ENCODE measurements around the gene LRP1.

Gene LRP1

DNA sequence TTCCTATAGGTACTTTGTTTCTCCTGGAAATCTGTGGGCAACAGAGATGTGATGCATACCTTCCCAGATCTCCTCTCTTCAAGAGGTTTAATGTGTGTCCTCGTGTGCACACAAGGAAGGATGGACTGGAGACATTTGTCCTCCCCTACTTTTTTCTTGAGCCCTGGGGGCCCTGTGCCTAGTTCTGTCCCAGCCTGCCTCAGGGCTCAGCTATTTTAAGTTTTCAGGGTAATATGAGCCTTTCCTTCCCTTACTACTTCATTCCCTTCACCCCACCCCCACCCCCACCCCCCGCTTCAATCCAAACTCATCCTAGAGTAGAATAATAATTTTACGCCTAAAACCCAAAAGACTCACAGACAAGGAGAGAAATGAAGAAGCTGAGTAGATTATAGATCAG lies 122.3 kb downstream of the LRP1 start:
- DNase-seq (ENCODE audit: low read depth in 2 of 2): no peak

DNA sequence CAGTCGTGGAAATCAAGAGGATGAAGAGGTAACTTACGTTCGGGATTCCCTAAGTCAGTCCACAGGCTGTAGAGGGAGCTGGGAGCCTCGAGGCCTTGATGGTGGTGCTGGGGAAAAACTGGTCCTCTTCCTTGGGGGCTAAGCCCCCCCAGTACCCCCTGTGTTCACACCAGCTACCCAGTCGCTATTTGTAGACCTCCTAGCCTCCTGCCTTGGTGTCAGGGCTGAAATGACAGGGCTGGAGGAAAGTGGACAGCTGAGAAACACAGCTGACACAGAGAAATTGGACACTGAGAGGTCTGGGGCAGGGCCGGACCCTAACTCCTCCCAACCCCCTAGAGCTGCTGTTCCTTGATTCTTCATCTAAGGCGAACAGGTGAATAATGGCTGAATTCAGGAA lies 122.7 kb downstream of the LRP1 start, which contains the start of gene STAC3:
Gene STAC3, minus strand, starts transcription at position 232 of the 400 bp plus-strand sequence. CDS start 1,551 bp downstream, outside the sequence.
- DNase-seq (ENCODE audit: low read depth in 2 of 2): no peak

DNA sequence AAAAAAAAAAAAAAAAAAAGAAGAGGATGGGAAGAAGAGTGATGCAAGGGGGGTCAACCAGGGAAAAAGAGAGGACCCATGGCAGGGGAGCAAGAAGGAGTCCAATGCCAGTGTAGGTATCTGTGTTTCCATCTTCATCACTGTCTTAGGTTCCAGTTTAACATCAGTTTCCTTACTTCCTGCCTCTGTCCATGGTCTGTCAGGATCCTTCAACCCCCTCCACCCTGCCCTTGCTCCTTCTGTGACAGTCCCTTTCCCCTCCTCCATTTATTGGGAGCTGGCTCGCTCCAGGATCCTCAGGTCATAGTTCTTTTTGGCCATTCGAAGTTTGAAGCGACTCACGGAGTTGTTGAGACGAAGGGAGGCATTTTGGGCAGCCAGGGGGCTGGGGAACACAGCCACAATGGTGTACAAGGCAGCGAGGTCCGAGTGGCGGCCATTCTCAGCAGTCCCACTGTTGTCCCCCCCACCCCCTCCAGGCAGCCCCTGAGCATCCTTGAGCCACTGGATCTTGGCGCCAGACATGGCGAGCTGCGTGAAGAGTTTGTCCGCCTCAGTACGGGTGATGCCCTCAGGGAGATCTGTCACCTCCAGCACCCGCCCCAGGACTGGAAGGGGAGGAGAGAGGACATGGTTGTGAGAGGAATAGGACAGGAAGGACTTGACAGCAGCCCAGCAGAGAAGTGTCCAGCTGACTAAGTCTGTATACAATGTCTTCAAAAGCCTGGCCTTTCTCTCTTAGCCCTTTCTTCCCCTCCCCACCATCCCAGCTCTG lies 126.4 kb downstream of the LRP1 start:
- DNase-seq (ENCODE audit: low read depth in 2 of 2): no peak

DNA sequence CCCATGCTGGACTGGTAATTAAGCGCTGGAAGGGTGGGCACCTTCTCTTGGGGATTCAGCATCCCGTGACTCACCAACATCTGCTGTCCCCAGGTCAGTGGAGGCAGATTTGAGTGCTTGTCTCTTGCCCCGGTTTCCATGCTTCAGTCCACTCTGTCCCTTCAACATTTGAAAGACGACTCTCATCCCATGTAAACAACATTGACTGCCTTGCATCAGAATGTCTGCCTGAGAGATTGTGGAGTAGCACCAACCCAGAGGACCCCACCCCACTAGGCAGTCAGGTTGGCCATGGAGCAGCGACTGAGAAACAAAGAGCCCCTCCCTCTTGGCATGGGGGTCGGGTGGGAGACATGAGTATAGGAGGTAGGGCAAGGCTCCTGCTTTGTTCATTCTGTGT lies 127.6 kb downstream of the LRP1 start:
- DNase-seq (ENCODE audit: low read depth in 2 of 2): no peak

DNA sequence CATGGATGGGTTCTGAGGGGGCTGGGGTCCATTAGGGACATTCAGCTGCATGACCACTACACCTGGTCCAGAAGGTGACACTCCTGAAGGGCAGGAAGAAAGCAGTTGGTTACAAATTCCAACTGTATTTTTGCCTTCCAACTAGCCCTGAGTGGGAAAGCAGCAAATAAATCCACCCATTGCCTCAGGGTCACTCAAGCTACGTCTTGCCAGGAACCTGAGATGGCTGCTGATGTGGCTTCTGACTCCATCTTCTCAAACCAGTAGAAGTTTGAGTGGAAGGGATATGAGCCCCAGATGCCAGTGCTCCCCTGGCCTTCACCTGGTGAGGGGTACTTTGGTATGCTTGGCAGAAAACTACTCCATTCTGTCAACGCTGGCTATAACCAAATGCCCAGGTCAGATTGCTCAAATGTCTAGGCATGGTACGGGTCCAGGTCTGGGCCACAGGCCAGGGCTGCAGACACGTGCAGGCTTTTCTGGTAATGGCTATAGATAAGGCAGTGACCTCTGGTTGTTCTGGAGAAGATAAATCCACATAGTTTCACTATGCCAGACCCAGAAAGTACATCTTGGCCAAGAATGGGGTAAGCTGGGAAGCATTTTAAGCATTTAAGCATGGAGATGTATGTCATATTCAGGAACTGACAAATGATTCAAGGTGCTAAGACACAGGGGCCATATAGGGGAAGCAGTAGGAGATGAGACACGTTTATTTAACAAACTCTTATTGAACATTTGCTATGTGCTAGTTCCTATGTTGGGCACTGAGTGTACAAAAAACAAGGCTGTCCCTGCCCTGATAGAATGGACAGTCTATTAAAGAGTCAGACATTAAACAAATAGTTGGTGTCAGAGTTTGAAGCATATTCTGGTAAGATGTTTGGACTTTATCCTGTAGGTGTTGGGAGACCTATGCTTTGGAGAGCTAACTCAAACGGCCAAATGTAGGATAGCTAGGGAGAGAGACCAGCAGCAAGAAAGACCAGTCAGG lies 131.0 kb downstream of the LRP1 start:
- DNase-seq (ENCODE audit: low read depth in 2 of 2): no peak

DNA sequence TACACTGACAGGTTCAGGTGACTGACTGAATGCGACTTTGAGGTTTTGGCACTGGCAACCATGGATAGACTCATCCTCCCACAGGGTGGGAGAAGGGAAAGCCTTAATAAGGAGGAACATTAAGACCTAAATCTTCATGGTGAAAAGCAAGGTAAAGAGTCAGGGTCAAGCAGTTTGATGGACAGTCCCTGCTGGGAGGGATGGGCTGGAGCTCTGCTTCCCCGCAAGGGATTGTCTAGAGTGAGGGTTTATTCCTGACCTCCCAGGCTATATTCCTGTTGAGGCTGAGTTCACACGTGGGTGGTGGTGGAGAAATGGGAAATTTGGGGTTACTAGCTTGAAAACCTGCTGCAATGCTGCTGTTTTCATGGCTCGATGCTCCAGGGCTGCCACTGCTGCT lies 132.1 kb downstream of the LRP1 start:
- DNase-seq (ENCODE audit: low read depth in 2 of 2): no peak

DNA sequence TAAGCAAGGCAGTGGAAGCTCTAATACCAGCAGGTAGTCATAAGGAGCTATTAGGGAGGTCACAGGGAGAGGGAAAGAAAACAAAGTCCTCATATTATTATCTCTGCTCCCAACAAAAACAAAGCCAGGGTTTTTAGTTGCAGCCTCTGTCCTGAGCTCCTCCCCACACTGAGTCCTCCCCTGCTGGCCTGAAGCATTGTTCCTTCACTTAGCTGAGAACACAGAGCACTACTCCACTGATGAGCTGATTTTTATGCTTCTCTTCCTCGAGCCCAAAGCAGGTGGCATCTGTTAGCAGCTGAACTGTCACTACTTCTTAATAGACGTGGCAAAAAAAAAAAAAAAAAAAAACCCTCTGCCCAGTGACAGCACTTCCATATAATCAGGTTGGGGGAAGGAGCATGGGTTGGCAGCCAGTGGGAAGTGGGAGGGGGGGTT lies 133.2 kb downstream of the LRP1 start:
- DNase-seq (ENCODE audit: low read depth in 2 of 2): no peak

DNA sequence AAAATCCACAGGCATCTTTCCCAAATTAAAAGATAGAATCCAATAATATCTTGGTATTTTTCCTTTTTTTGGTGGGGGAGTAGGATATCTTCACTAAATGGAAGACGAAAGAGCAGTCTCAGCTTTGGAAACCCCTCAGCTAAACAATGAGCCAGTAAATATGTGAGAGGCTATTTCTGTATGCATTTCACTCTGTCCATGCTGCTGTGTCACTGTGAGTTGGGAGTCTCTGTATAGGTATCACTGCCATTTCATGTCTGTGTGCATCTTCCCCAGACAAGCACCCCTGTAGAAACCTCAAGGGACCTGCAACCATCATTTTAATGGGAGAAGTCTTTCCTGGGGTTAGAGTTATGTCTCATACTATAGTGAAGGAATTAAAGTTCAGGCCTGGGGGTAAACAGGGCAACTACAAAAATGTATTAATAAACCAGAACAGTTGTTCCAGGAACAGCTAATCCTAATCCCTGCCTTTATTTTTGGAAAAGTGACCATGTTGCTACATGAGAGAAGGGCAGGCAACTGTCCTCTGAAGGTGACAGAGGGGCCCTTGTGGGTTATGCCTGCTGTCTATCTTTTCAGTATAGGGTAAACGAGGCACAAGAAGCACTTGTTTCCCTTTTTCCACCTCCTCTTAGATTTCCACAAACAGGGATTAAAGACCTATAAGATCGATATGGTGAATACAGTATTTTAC lies 134.0 kb downstream of the LRP1 start:
- no peak for DNase-seq (ENCODE audit: low read depth in 2 of 2)
